Activated gamma-delta T cell (primary cell): Measurements from ENCODE around the gene PARD3.
A peak's percentile ranks its signal among the peaks of the same experiment; 100 is the strongest.

ENCODE experiments used
- DNase-seq: peaks from one replicate; lab custom pipeline; 2025; lab: John Stamatoyannopoulos, UW

The PARD3 gene

GRCh38 chr10:34125702-34126101 is 689.4 kb downstream of the PARD3 start:
- no peak for DNase-seq

GRCh38 chr10:34124522-34125035 is 690.5 kb downstream of the PARD3 start:
- DNase-seq: no peak

- DNase-seq: no peak
These were observed 693.1 kb downstream of the PARD3 start for GRCh38 chr10:34121781-34122622.

- DNase-seq: no peak
These were observed 693.9 kb downstream of the PARD3 start for GRCh38 chr10:34121125-34121753.

- peak; percentile 13 for DNase-seq
These were observed 695.6 kb downstream of the PARD3 start for GRCh38 chr10:34119456-34119855.

- DNase-seq: no peak
These were observed 698.3 kb downstream of the PARD3 start for GRCh38 chr10:34116681-34117271.

GRCh38 chr10:34116220-34116641 is 698.9 kb downstream of the PARD3 start:
- DNase-seq: no peak

GRCh38 chr10:34114914-34115313 is 700.2 kb downstream of the PARD3 start:
- no peak for DNase-seq

- DNase-seq: no peak
These were observed 701.4 kb downstream of the PARD3 start for GRCh38 chr10:34113504-34114225.

- DNase-seq: no peak
These were observed 702.8 kb downstream of the PARD3 start for GRCh38 chr10:34112171-34112782.

GRCh38 chr10:34111179-34111578 is 703.9 kb downstream of the PARD3 start:
- DNase-seq: no peak

GRCh38 chr10:34109952-34110702 is 705.0 kb downstream of the PARD3 start:
- DNase-seq: no peak

- no peak for DNase-seq
These were observed 705.6 kb downstream of the PARD3 start for GRCh38 chr10:34109495-34109894.

- DNase-seq: no peak
These were observed 707.2 kb downstream of the PARD3 start for GRCh38 chr10:34107626-34108516.

- DNase-seq: no peak
These were observed 708.7 kb downstream of the PARD3 start for GRCh38 chr10:34106356-34106885.

GRCh38 chr10:34104829-34105572 is 710.1 kb downstream of the PARD3 start:
- no peak for DNase-seq

- no peak for DNase-seq
These were observed 712.1 kb downstream of the PARD3 start for GRCh38 chr10:34102893-34103506.

- no peak for DNase-seq
These were observed 712.8 kb downstream of the PARD3 start for GRCh38 chr10:34102237-34102673.
